Neural crest cell (in vitro differentiated cells): ENCODE data around the gene SLC13A4. TPM values are rescaled to one million over a fixed set of nuclear protein-coding genes. Genes with fewer than 3 reads are reported as not detected.

ENCODE experiments used
- DNase-seq: peaks from one replicate; pipeline ENCODE4 v3.0.0; 2021; ENCODE audit warnings: low read depth, mixed read lengths, low spot score
- H3K27ac Mint-ChIP-seq: one replicate; pipeline ENCODE4 v1.8.0; 2021; ENCODE audit warnings: mild to moderate bottlenecking, mixed read lengths; ENCODE audit not compliant: unreplicated experiment
- H3K27me3 Mint-ChIP-seq: 2 replicates; pipeline ENCODE4 v1.8.0; 2021; ENCODE audit warnings: low read depth, mild to moderate bottlenecking, mixed read lengths
- H3K36me3 Mint-ChIP-seq: 2 replicates; pipeline ENCODE4 v1.8.0; 2021; ENCODE audit warnings: low read depth, mild to moderate bottlenecking, mixed read lengths
- H3K4me1 Mint-ChIP-seq: 2 replicates; pipeline ENCODE4 v1.8.0; 2021; ENCODE audit warnings: mixed read lengths
- H3K4me3 Mint-ChIP-seq: one replicate; pipeline ENCODE4 v1.8.0; 2021; ENCODE audit warnings: mild to moderate bottlenecking, mixed read lengths
- H3K9me3 Mint-ChIP-seq: 2 replicates; pipeline ENCODE4 v1.8.0; 2021; ENCODE audit warnings: mixed read lengths
- CTCF ChIP-seq: fragments of 200-600 bp; sonication (generic); conservative IDR thresholded peaks from 2 replicates; pipeline ENCODE4 v1.5.0; 2021; ENCODE audit warnings: antibody characterized with exemption, mild to moderate bottlenecking
- total RNA-seq: library from RNA; stranded (reverse); gene quantifications from 2 replicates; pipeline ENCODE4 v1.2.1, GENCODE V29; 2021

The SLC13A4 gene
- total RNA-seq, 1 donor from 2014 or later: 0.68 TPM

- H3K27me3 Mint-ChIP-seq: no peaks in the 10 kb centered on the region
- H3K27ac Mint-ChIP-seq: no peak overlapping the region
- H3K4me3 Mint-ChIP-seq: no peak overlapping the region
- TF ChIP-seq CTCF: no peak
- no peaks in the 10 kb centered on the region for H3K9me3 Mint-ChIP-seq
- DNase-seq: no peak
- H3K4me1 Mint-ChIP-seq: peaks cover 22% of the 10 kb centered on the region
- H3K36me3 Mint-ChIP-seq: no peaks in the 10 kb centered on the region
These were observed 10.3 kb downstream of the SLC13A4 start for GRCh38 chr7:135717693-135718092.

- no peak overlapping the region for H3K27ac Mint-ChIP-seq
- H3K4me3 Mint-ChIP-seq: no peak overlapping the region
- no peak for DNase-seq
- no peaks in the 10 kb centered on the region for H3K27me3 Mint-ChIP-seq
- no peaks in the 10 kb centered on the region for H3K9me3 Mint-ChIP-seq
- H3K4me1 Mint-ChIP-seq: peaks cover 23% of the 10 kb centered on the region
- TF ChIP-seq CTCF: no peak
- no peaks in the 10 kb centered on the region for H3K36me3 Mint-ChIP-seq
These were observed 11.2 kb downstream of the SLC13A4 start for GRCh38 chr7:135716677-135717238.

- Mint-ChIP-seq H3K36me3 (no peaks in the 10 kb centered on the region), H3K9me3 (no peaks in the 10 kb centered on the region), H3K4me1 (peaks cover 23% of the 10 kb centered on the region), H3K27me3 (no peaks in the 10 kb centered on the region), H3K4me3 (no peak overlapping the region), H3K27ac (no peak overlapping the region)
- DNase-seq: no peak
- TF ChIP-seq CTCF: no peak
These were observed 12.3 kb downstream of the SLC13A4 start for GRCh38 chr7:135715673-135716072.

GRCh38 chr7:135715055-135715522, 12.9 kb downstream of the SLC13A4 start:
- Mint-ChIP-seq H3K9me3 (no peaks in the 10 kb centered on the region), H3K27me3 (no peaks in the 10 kb centered on the region), H3K27ac (no peak overlapping the region), H3K4me3 (no peak overlapping the region), H3K4me1 (peaks cover 23% of the 10 kb centered on the region), H3K36me3 (no peaks in the 10 kb centered on the region)
- TF ChIP-seq CTCF: no peak
- no peak for DNase-seq

GRCh38 chr7:135714534-135715009, 13.4 kb downstream of the SLC13A4 start:
- Mint-ChIP-seq H3K9me3 (no peaks in the 10 kb centered on the region), H3K4me3 (no peak overlapping the region), H3K27me3 (no peaks in the 10 kb centered on the region), H3K36me3 (no peaks in the 10 kb centered on the region), H3K27ac (no peak overlapping the region), H3K4me1 (peaks cover 18% of the 10 kb centered on the region)
- DNase-seq: peak; percentile 35
- no peak for TF ChIP-seq CTCF
